SK-N-SH (cell line): ENCODE measurements around the gene TOPBP1. TPM values are rescaled to one million over a fixed set of nuclear protein-coding genes. Genes with fewer than 3 reads are reported as not detected.

Experiments used
- CTCF ChIA-PET: fragments of 300-600, 350-600 bp; formaldehyde crosslinking; extraction: SDS; loops from one replicate; lab custom pipeline; 2021; lab: Yijun Ruan, JAX
- POLR2A ChIA-PET: fragments of 350-600 bp; sonication (Branson Sonifier 250); formaldehyde crosslinking; extraction: SDS; loops from one replicate; lab custom pipeline; 2020; ENCODE audit warnings: antibody characterized with exemption, inconsistent platforms; lab: Yijun Ruan, JAX
- DNase-seq: peaks from one replicate; pipeline ENCODE4 v3.0.0; 2012
- H2AFZ ChIP-seq: fragments of 200-600 bp; sonication (generic); 2 replicates; pipeline ENCODE4 v1.8.1; 2016; ENCODE audit warnings: antibody characterized with exemption, mild to moderate bottlenecking, low read depth
- H3F3A ChIP-seq: fragments of 200-600 bp; sonication (generic); replicated peaks from 2 replicates; pipeline ENCODE3; 2016; ENCODE audit warnings: antibody characterized with exemption, mild to moderate bottlenecking; ENCODE audit not compliant: insufficient read depth
- H3K27ac ChIP-seq, 2 experiments: fragments of 200-500 bp in 1 of 2; fragments of 200-600 bp in 1 of 2; sonication (Bioruptor generic) in 1 of 2; sonication (generic), shearing (Covaris generic) in 1 of 2; 2 replicates each; pipeline versions ENCODE4 v1.5.1 to v1.6.1; 2014 to 2016; ENCODE audit warnings: low read depth in 2 of 2, inconsistent platforms in 1 of 2, low read length in 1 of 2, mild to moderate bottlenecking in 1 of 2, mixed read lengths in 1 of 2
- H3K27me3 ChIP-seq: fragments of 200-600 bp; sonication (generic), shearing (Covaris generic); 2 replicates; pipeline ENCODE4 v1.6.1; 2016; ENCODE audit warnings: mixed run types; ENCODE audit not compliant: insufficient read depth
- H3K36me3 ChIP-seq, 2 experiments: fragments of 200-500 bp in 1 of 2; fragments of 200-600 bp in 1 of 2; sonication (Bioruptor generic) in 1 of 2; sonication (generic) in 1 of 2; replicated peaks in 1 of 2; 2 replicates each; pipeline versions ENCODE3 to v1.5.1; 2014 to 2016; ENCODE audit warnings: low read length in 1 of 2, mild to moderate bottlenecking in 1 of 2; ENCODE audit not compliant: insufficient read depth in 2 of 2, control insufficient read depth in 1 of 2
- H3K4me1 ChIP-seq, 2 experiments: fragments of 200-500 bp in 1 of 2; fragments of 200-600 bp in 1 of 2; sonication (Bioruptor generic) in 1 of 2; sonication (generic), shearing (Covaris generic) in 1 of 2; 2 replicates each; pipeline versions ENCODE4 v1.5.1 to v1.6.1; 2014 to 2016; ENCODE audit warnings: low read depth in 1 of 2, low read length in 1 of 2, mixed run types in 1 of 2; ENCODE audit not compliant: insufficient read depth in 2 of 2, control insufficient read depth in 1 of 2
- H3K4me2 ChIP-seq: fragments of 200-600 bp; sonication (generic), shearing (Covaris generic); 2 replicates; pipeline ENCODE4 v1.6.1; 2017; ENCODE audit warnings: mixed run types
- H3K4me3 ChIP-seq, 2 experiments: fragments of 200-500 bp in 1 of 2; fragments of 200-600 bp in 1 of 2; sonication (Bioruptor generic) in 1 of 2; sonication (generic), shearing (Covaris generic) in 1 of 2; 2 replicates each; pipeline versions ENCODE4 v1.5.1 to v1.8.1; 2014 to 2016; ENCODE audit warnings: low read depth in 2 of 2, inconsistent platforms in 1 of 2, low read length in 1 of 2, mild to moderate bottlenecking in 1 of 2, mixed read lengths in 1 of 2, moderate library complexity in 1 of 2
- H3K79me2 ChIP-seq: fragments of 200-600 bp; sonication (generic); 2 replicates; pipeline ENCODE4 v1.8.1; 2017; ENCODE audit warnings: mild to moderate bottlenecking; ENCODE audit not compliant: insufficient read depth
- H3K9ac ChIP-seq: fragments of 200-600 bp; sonication (generic); 2 replicates; pipeline ENCODE4 v1.6.1; 2017; ENCODE audit warnings: mixed run types
- H3K9me2 ChIP-seq: fragments of 200-600 bp; sonication (generic); 2 replicates; pipeline ENCODE4 v1.6.1; 2017; ENCODE audit warnings: mixed run types
- H3K9me3 ChIP-seq: fragments of 200-600 bp; sonication (generic); 2 replicates; pipeline ENCODE4 v1.6.1; 2017; ENCODE audit warnings: mixed run types, mild to moderate bottlenecking, moderate library complexity
- H4K20me1 ChIP-seq: fragments of 200-600 bp; sonication (generic); 2 replicates; pipeline ENCODE4 v1.6.1; 2017; ENCODE audit warnings: mild to moderate bottlenecking, mixed run types; ENCODE audit not compliant: insufficient read depth
- EP300 ChIP-seq, 2 experiments: IDR thresholded peaks; 2 replicates each; pipeline versions ENCODE4 v1.4.0 to v1.6.1; 2012; ENCODE audit warnings: borderline replicate concordance in 1 of 2, low read depth in 1 of 2, low read length in 1 of 2
- FOSL2 ChIP-seq: IDR thresholded peaks from 2 replicates; pipeline ENCODE4 v1.4.0; 2012; ENCODE audit warnings: low read depth, mild to moderate bottlenecking, moderate library complexity, borderline replicate concordance
- FOXM1 ChIP-seq: IDR thresholded peaks from 2 replicates; pipeline ENCODE4 v1.4.0; 2012; ENCODE audit warnings: low read depth, mild to moderate bottlenecking
- GATA2 ChIP-seq: sonication (generic); formaldehyde crosslinking; IDR thresholded peaks from 2 replicates; pipeline ENCODE4 v1.5.0; 2020; ENCODE audit warnings: mild to moderate bottlenecking, missing genetic modification reagents
- JUND ChIP-seq: IDR thresholded peaks from 2 replicates; pipeline ENCODE4 v1.4.0; 2012
- MXI1 ChIP-seq: IDR thresholded peaks from 2 replicates; pipeline ENCODE4 v1.6.1; 2012; ENCODE audit warnings: mild to moderate bottlenecking, low read depth, low read length, improper control_type of control experiment
- RCOR1 ChIP-seq: fragments of 150-350 bp; IDR thresholded peaks from 2 replicates; pipeline ENCODE4 v1.6.1; 2017; ENCODE audit warnings: antibody characterized with exemption, low read length
- SMC3 ChIP-seq: IDR thresholded peaks from 2 replicates; pipeline ENCODE4 v1.6.1; 2012; ENCODE audit warnings: low read depth, low read length, improper control_type of control experiment
- TAF1 ChIP-seq: IDR thresholded peaks from 2 replicates; pipeline ENCODE4 v1.6.1; 2012; ENCODE audit warnings: low read depth, mild to moderate bottlenecking, low read length, moderate library complexity, borderline replicate concordance
- TEAD4 ChIP-seq: IDR thresholded peaks from 2 replicates; pipeline ENCODE4 v1.4.0; 2012; ENCODE audit warnings: mild to moderate bottlenecking, borderline replicate concordance; ENCODE audit not compliant: insufficient read depth
- YY1 ChIP-seq: IDR thresholded peaks from 2 replicates; pipeline ENCODE4 v1.4.0; 2012; ENCODE audit warnings: low read depth, mild to moderate bottlenecking
- WGBS: methylation state at CpG from one replicate; pipeline ENCODE4 v1.1.6; 2017; ENCODE audit warnings: low lambda C conversion rate; 5-methylcytosine and 5-hydroxymethylcytosine counted together
- polyA plus RNA-seq, 3 experiments: library from polyadenylated mRNA; depleted of rRNA; stranded (reverse); fragments of >200 nt; gene quantifications; 2 replicates each; pipeline ENCODE4 v1.2.3, GENCODE V29; 2012
- TF ChIP-seq, protein P1 (sequence below): IDR thresholded peaks from 2 replicates; pipeline ENCODE4 v1.4.0; 2012; ENCODE audit warnings: low read depth
- TF ChIP-seq, protein P2 (sequence below): fragments of 200-600 bp; sonication (generic); IDR thresholded peaks from 2 replicates; pipeline ENCODE4 v1.6.1; 2017; ENCODE audit warnings: antibody characterized with exemption, mild to moderate bottlenecking, moderate library complexity
- TF ChIP-seq, protein P3 (sequence below): fragments of 150-350 bp; IDR thresholded peaks from 2 replicates; pipeline ENCODE4 v1.6.1; 2017; ENCODE audit warnings: antibody characterized with exemption, low read length, low read depth, borderline replicate concordance

The TOPBP1 gene
- polyA plus RNA-seq, 1 of the 3 experiments (the other 2 are of a cell fraction), result 15.7 TPM

DNA sequence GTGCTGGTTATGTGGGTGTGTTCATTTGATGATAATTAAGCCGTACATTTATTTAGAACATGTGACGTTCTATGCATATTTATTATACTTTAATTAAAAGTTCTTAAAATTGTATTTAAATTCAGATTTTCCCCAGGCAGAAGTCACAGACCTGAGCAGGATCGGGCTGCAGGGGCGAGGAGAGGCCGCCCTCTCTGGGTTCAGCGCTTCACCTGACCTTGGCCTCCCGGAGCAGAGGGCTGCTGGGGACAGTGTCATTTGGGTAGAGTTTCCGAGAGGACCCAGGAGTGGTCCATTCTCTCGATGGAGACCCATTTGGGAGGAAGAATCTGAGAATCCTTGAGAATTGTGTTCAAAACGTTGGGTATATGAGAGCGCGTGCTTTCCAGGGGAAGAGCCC is 12.0 kb upstream of the TOPBP1 start:
- CTCF ChIA-PET, result interaction anchor here (1.1 to 1.8 kb wide), 4 partner anchors 10 to 145 kb away, joined by 3 to 7 read pairs (median 4); partner anchors contain the start of gene TOPBP1
- Histone ChIP-seq H3K27me3 (peaks cover 25% of the 10 kb centered on the region; the same call in 1 of the 2 replicates), H3K79me2 (no peaks in the 10 kb centered on the region), H3F3A (no peaks in the 10 kb centered on the region), H3K36me3 (no peaks in the 10 kb centered on the region), H3K4me2 (no peak overlapping the region), H4K20me1 (no peaks in the 10 kb centered on the region), H3K27ac (no peak overlapping the region), H2AFZ (no peak overlapping the region), H3K9me3 (no peaks in the 10 kb centered on the region), H3K9ac (no peak overlapping the region), H3K9me2 (no peaks in the 10 kb centered on the region), H3K4me1 (peaks cover 0 to 4% of the 10 kb centered on the region in 2 experiments; a peak in 1 of 4 replicates), H3K4me3 (no peak overlapping the region)
- TF ChIP-seq GATA2 (CRISPR knock-in tag) (no peak), YY1 (no peak), JUND (no peak), TAF1 (no peak), FOSL2 (no peak), EP300 (IDR thresholded peaks at IDR 0.05; ENCODE audit: borderline replicate concordance in 1 of 2, low read depth in 1 of 2, low read length in 1 of 2) (no peak), SMC3 (no peak)
- TF ChIP-seq, protein P1, sequence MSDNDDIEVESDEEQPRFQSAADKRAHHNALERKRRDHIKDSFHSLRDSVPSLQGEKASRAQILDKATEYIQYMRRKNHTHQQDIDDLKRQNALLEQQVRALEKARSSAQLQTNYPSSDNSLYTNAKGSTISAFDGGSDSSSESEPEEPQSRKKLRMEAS, result no peak
- TF ChIP-seq, protein P2, sequence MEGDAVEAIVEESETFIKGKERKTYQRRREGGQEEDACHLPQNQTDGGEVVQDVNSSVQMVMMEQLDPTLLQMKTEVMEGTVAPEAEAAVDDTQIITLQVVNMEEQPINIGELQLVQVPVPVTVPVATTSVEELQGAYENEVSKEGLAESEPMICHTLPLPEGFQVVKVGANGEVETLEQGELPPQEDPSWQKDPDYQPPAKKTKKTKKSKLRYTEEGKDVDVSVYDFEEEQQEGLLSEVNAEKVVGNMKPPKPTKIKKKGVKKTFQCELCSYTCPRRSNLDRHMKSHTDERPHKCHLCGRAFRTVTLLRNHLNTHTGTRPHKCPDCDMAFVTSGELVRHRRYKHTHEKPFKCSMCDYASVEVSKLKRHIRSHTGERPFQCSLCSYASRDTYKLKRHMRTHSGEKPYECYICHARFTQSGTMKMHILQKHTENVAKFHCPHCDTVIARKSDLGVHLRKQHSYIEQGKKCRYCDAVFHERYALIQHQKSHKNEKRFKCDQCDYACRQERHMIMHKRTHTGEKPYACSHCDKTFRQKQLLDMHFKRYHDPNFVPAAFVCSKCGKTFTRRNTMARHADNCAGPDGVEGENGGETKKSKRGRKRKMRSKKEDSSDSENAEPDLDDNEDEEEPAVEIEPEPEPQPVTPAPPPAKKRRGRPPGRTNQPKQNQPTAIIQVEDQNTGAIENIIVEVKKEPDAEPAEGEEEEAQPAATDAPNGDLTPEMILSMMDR, result no peak
- POLR2A ChIA-PET, result no interaction called here
- no peak for DNase-seq
- 70% methylated on average over 12 of the region's 12 CpGs for WGBS

DNA sequence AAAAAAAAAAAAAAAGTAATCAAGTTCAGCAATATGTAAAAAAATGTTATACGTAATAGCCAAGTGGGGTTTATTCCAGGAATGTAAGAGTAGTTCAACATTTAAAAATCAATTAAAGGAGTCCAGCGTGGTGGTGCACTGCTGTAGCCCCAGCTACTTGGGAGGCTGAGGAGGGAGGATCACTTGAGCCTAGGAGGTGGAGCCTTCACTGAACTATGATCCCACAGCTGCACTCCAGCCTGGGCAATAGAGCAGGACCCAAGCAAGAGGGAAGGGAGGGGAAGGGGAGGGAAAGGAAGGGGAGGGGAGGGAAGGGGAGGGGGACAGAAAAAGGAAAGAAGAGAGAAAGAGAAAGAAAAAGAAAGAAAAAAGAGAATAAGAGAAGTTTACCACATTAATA is 10.7 kb upstream of the TOPBP1 start:
- 66% methylated on average over 2 of the region's 2 CpGs for WGBS
- H3K4me2 ChIP-seq, result no peak overlapping the region
- CTCF ChIA-PET, result interaction anchor here (1.0 to 1.2 kb wide), 2 partner anchors 9 to 254 kb away, joined by 3 to 4 read pairs; no protein-coding TSS in a partner anchor

More for the DNA sequence above, 10.7 kb upstream of the TOPBP1 start:
- POLR2A ChIA-PET, result no interaction called here
- Histone ChIP-seq H3K27ac (no peak overlapping the region), H3K27me3 (peaks cover 25% of the 10 kb centered on the region; the same call in 1 of the 2 replicates), H3K9ac (no peak overlapping the region), H3K9me3 (no peaks in the 10 kb centered on the region), H3K79me2 (no peaks in the 10 kb centered on the region), H4K20me1 (no peaks in the 10 kb centered on the region), H2AFZ (no peak overlapping the region), H3K9me2 (no peaks in the 10 kb centered on the region), H3K36me3 (no peaks in the 10 kb centered on the region), H3K4me3 (no peak overlapping the region), H3K4me1 (peaks cover 0 to 4% of the 10 kb centered on the region in 2 experiments; a peak in 1 of 4 replicates), H3F3A (no peaks in the 10 kb centered on the region)
- no peak for DNase-seq
- TF ChIP-seq FOXM1 (no peak), MXI1 (no peak), TAF1 (no peak), JUND (no peak), YY1 (no peak), RCOR1 (no peak), TEAD4 (no peak), EP300 (IDR thresholded peaks at IDR 0.05; ENCODE audit: borderline replicate concordance in 1 of 2, low read depth in 1 of 2, low read length in 1 of 2) (no peak)
- TF ChIP-seq, protein P3, sequence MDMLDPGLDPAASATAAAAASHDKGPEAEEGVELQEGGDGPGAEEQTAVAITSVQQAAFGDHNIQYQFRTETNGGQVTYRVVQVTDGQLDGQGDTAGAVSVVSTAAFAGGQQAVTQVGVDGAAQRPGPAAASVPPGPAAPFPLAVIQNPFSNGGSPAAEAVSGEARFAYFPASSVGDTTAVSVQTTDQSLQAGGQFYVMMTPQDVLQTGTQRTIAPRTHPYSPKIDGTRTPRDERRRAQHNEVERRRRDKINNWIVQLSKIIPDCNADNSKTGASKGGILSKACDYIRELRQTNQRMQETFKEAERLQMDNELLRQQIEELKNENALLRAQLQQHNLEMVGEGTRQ, result no peak
